Neuronal stem cell (in vitro differentiated cells): ENCODE results near the gene ANGPT4.

Source experiments
- DNase-seq: peaks from one replicate; pipeline ENCODE4 v3.0.0-alpha.2; 2013; ENCODE audit warnings: low spot score
- H2AFZ ChIP-seq: one replicate; pipeline ENCODE4 v1.6.1; 2013; ENCODE audit warnings: mild to moderate bottlenecking, low read length, inconsistent platforms
- H2AK5ac ChIP-seq: 2 replicates; pipeline ENCODE4 v1.6.1; 2013; ENCODE audit warnings: low read depth, mild to moderate bottlenecking, inconsistent platforms, low read length, moderate library complexity, mixed read lengths
- H2BK120ac ChIP-seq: 2 replicates; pipeline ENCODE4 v1.6.1; 2013; ENCODE audit warnings: low read depth, mild to moderate bottlenecking, inconsistent platforms, low read length, moderate library complexity, mixed read lengths
- H2BK12ac ChIP-seq: one replicate; pipeline ENCODE4 v1.6.1; 2013; ENCODE audit warnings: low read length, inconsistent platforms
- H2BK15ac ChIP-seq: 2 replicates; pipeline ENCODE4 v1.6.1; 2013; ENCODE audit warnings: mild to moderate bottlenecking, low read length, inconsistent platforms, mixed read lengths
- H2BK5ac ChIP-seq: one replicate; pipeline ENCODE4 v1.6.1; 2013; ENCODE audit warnings: inconsistent platforms, mild to moderate bottlenecking, low read length, moderate library complexity
- H3K14ac ChIP-seq: one replicate; pipeline ENCODE4 v1.6.1; 2013; ENCODE audit warnings: low read length, inconsistent platforms
- H3K18ac ChIP-seq: 2 replicates; pipeline ENCODE4 v1.6.1; 2013; ENCODE audit warnings: low read length, inconsistent platforms
- H3K23ac ChIP-seq: 2 replicates; pipeline ENCODE4 v1.6.1; 2013; ENCODE audit warnings: low read depth, mild to moderate bottlenecking, mixed read lengths, low read length, inconsistent platforms; ENCODE audit not compliant: poor library complexity
- H3K27ac ChIP-seq: replicated peaks from 3 replicates; pipeline ENCODE4 v1.5.1; 2013; ENCODE audit warnings: low read length, inconsistent platforms
- H3K27me3 ChIP-seq, 3 experiments: 2 replicates each; pipeline ENCODE4 v1.6.1; 2013; ENCODE audit warnings: low read length in 3 of 3, mild to moderate bottlenecking in 2 of 3, inconsistent platforms in 1 of 3, low read depth in 1 of 3, mixed read lengths in 1 of 3, moderate library complexity in 1 of 3; ENCODE audit not compliant: control insufficient read depth in 3 of 3, insufficient read depth in 3 of 3
- H3K36me3 ChIP-seq, 2 donors: replicated peaks in 1 of 2; 2 replicates each; pipeline ENCODE4 v1.6.1; 2013; ENCODE audit warnings: low read length in 2 of 2; ENCODE audit not compliant: control insufficient read depth in 2 of 2, insufficient read depth in 2 of 2
- H3K4ac ChIP-seq: 2 replicates; pipeline ENCODE4 v1.6.1; 2013; ENCODE audit warnings: inconsistent platforms, mild to moderate bottlenecking, low read length, moderate library complexity
- H3K4me1 ChIP-seq, 2 donors: 1 replicate in 1 of 2; 2 replicates in 1 of 2; pipeline ENCODE4 v1.6.1; 2013; ENCODE audit warnings: low read length in 2 of 2, low read depth in 1 of 2; ENCODE audit not compliant: control insufficient read depth in 2 of 2, insufficient read depth in 1 of 2
- H3K4me2 ChIP-seq: one replicate; pipeline ENCODE4 v1.6.1; 2013; ENCODE audit warnings: mild to moderate bottlenecking, low read length, inconsistent platforms; ENCODE audit not compliant: insufficient read depth, poor library complexity, severe bottlenecking
- H3K4me3 ChIP-seq, 2 donors: 2 replicates each; pipeline ENCODE4 v1.5.1; 2013; ENCODE audit warnings: low read length in 2 of 2, mild to moderate bottlenecking in 2 of 2, inconsistent platforms in 1 of 2, moderate library complexity in 1 of 2
- H3K79me1 ChIP-seq: one replicate; pipeline ENCODE4 v1.6.1; 2013; ENCODE audit warnings: low read depth, mild to moderate bottlenecking, inconsistent platforms, low read length, moderate library complexity
- H3K9ac ChIP-seq: one replicate; pipeline ENCODE4 v1.6.1; 2013; ENCODE audit warnings: mild to moderate bottlenecking, low read depth, low read length, inconsistent platforms; ENCODE audit not compliant: poor library complexity
- H3K9me3 ChIP-seq, 2 donors: replicated peaks in 1 of 2; 2 replicates each; pipeline versions ENCODE3 to v1.6.1; 2013; ENCODE audit warnings: low read length in 2 of 2, mild to moderate bottlenecking in 2 of 2, inconsistent platforms in 1 of 2, low read depth in 1 of 2, mixed read lengths in 1 of 2, moderate library complexity in 1 of 2; ENCODE audit not compliant: control insufficient read depth in 2 of 2, insufficient read depth in 1 of 2
- H4K8ac ChIP-seq: one replicate; pipeline ENCODE4 v1.6.1; 2013; ENCODE audit warnings: low read depth, mild to moderate bottlenecking, inconsistent platforms, low read length, moderate library complexity
- H4K91ac ChIP-seq: one replicate; pipeline ENCODE4 v1.6.1; 2013; ENCODE audit warnings: low read length, low read depth, mild to moderate bottlenecking, inconsistent platforms; ENCODE audit not compliant: poor library complexity
- WGBS, 2 donors: extraction: QIAGEN DNeasy Blood & Tissue Kit; methylation state at CpG; one replicate each; pipeline ENCODE4 v1.1.7; 2013; ENCODE audit warnings: missing lambda C conversion rate in 2 of 2, mixed read lengths in 1 of 2; ENCODE audit not compliant: insufficient read length in 2 of 2, insufficient replicate concordance in 1 of 2; ENCODE audit errors: extremely low coverage in 2 of 2; 5-methylcytosine and 5-hydroxymethylcytosine counted together

ANGPT4 gene

GRCh38 chr20:822651-823573 is 93.2 kb downstream of the ANGPT4 start:
- Histone ChIP-seq H3K9me3 (no peaks in the 10 kb centered on the region), H3K4me3 (no peak overlapping the region), H4K8ac (no peak overlapping the region), H2BK15ac (peak overlapping the region; percentile 38), H3K4me2 (no peak overlapping the region), H3K4me1 (peaks cover 4 to 6% of the 10 kb centered on the region in 2 donors), H3K36me3 (no peaks in the 10 kb centered on the region), H2AFZ (no peak overlapping the region), H4K91ac (no peak overlapping the region), H2AK5ac (peak overlapping the region; percentile 6), H3K14ac (peak overlapping the region; percentile 14), H3K27me3 (no peaks in the 10 kb centered on the region), H3K79me1 (no peaks in the 10 kb centered on the region), H3K23ac (peak overlapping the region; percentile 17), H2BK120ac (no peak overlapping the region), H3K18ac (peak overlapping the region; percentile 84), H2BK12ac (no peak overlapping the region), H3K4ac (no peak overlapping the region), H3K9ac (peak overlapping the region; percentile 9), H2BK5ac (no peak overlapping the region), H3K27ac (no peak overlapping the region)
- no peak for DNase-seq
- WGBS, 2 donors = no CpG with 5 or more reads among the region's 12 CpGs

GRCh38 chr20:821731-822065 is 94.4 kb downstream of the ANGPT4 start:
- Histone ChIP-seq H3K18ac (no peak overlapping the region), H3K4ac (no peak overlapping the region), H3K4me1 (peaks cover 4 to 6% of the 10 kb centered on the region in 2 donors), H2BK120ac (no peak overlapping the region), H3K9ac (no peak overlapping the region), H3K4me3 (no peak overlapping the region), H2AK5ac (peak overlapping the region; percentile 48), H3K23ac (no peak overlapping the region), H2BK5ac (no peak overlapping the region), H3K36me3 (no peaks in the 10 kb centered on the region), H2AFZ (no peak overlapping the region), H3K9me3 (no peaks in the 10 kb centered on the region), H3K27me3 (no peaks in the 10 kb centered on the region), H2BK12ac (no peak overlapping the region), H3K4me2 (no peak overlapping the region), H3K79me1 (no peaks in the 10 kb centered on the region), H3K14ac (no peak overlapping the region), H3K27ac (no peak overlapping the region), H4K8ac (no peak overlapping the region), H2BK15ac (peak overlapping the region; percentile 35), H4K91ac (no peak overlapping the region)
- DNase-seq = no peak
- WGBS, 2 donors = no CpG with 5 or more reads among the region's 3 CpGs

- Histone ChIP-seq H3K27ac (no peak overlapping the region), H3K4me3 (no peak overlapping the region), H2AK5ac (peak overlapping the region; percentile 48), H3K14ac (peak overlapping the region; percentile 32), H2BK12ac (no peak overlapping the region), H3K18ac (no peak overlapping the region), H3K27me3 (no peaks in the 10 kb centered on the region), H3K9me3 (no peaks in the 10 kb centered on the region), H3K79me1 (no peaks in the 10 kb centered on the region), H4K8ac (no peak overlapping the region), H2AFZ (no peak overlapping the region), H3K23ac (no peak overlapping the region), H2BK5ac (no peak overlapping the region), H3K36me3 (no peaks in the 10 kb centered on the region), H3K4me1 (peaks cover 4 to 6% of the 10 kb centered on the region in 2 donors), H3K9ac (no peak overlapping the region), H2BK120ac (no peak overlapping the region), H2BK15ac (peak overlapping the region; percentile 35), H3K4me2 (no peak overlapping the region), H3K4ac (no peak overlapping the region), H4K91ac (no peak overlapping the region)
- no peak for DNase-seq
- WGBS, 2 donors = no CpG with 5 or more reads among the region's 6 CpGs
Observed at GRCh38 chr20:821046-821730, 94.9 kb downstream of the ANGPT4 start.

DNA sequence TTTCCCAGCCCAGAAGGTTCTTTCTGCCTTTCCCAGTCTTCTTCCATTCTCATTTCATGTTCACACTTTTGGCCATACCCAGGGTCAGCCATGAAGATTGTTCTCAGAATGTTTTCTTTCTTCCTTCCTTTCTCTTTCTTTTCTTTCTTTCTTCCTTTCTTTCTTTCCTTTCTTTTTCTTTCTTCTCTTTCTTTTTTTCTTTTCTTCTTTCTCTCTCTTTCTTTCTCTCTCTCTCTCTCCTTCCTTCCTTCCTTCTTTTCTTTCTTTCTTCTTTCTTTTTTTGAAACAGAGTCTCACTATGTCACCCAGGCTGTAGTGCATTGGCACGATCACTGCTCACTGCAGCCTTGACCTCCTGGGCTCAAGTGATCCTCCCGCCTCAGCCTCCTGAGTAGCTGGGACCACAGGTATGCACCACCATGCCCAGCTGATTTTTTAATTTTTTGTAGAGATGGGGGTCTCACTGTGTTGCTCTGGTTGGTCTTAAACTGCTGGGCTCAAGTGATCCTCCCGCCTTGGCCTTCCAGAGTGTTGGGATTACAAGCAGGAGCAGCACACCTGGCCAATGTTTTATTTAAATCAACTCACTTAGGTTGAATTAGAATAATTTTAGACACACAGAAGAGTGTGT is 95.7 kb downstream of the ANGPT4 start:
- no peak overlapping the region for H3K27ac ChIP-seq
- no peak overlapping the region for H3K4ac ChIP-seq
- no peak overlapping the region for H3K18ac ChIP-seq
- H3K14ac ChIP-seq = peak overlapping the region; percentile 50
- H4K8ac ChIP-seq = no peak overlapping the region
- no peaks in the 10 kb centered on the region for H3K27me3 ChIP-seq
- peak overlapping the region; percentile 32 for H2AK5ac ChIP-seq
- H3K9ac ChIP-seq = no peak overlapping the region
- no peak overlapping the region for H2BK120ac ChIP-seq
- H3K23ac ChIP-seq = no peak overlapping the region
- H3K36me3 ChIP-seq = no peaks in the 10 kb centered on the region
- no peak overlapping the region for H3K4me3 ChIP-seq
- H2BK5ac ChIP-seq = no peak overlapping the region
- H4K91ac ChIP-seq = no peak overlapping the region
- no peak for DNase-seq
- H3K4me2 ChIP-seq = no peak overlapping the region
- no peaks in the 10 kb centered on the region for H3K79me1 ChIP-seq
- peaks cover 4 to 6% of the 10 kb centered on the region in 2 donors for H3K4me1 ChIP-seq
- H2AFZ ChIP-seq = no peak overlapping the region
- H2BK15ac ChIP-seq = no peak overlapping the region
- H3K9me3 ChIP-seq = no peaks in the 10 kb centered on the region
- WGBS, 2 donors = no CpG with 5 or more reads among the region's 3 CpGs
- H2BK12ac ChIP-seq = peak overlapping the region; percentile 17
